Subcutaneous adipose tissue (tissue), 4 donors: ENCODE results near the gene FGA. TPM values are rescaled to one million over a fixed set of nuclear protein-coding genes. Genes with fewer than 3 reads are reported as not detected.

ENCODE experiments used
- CTCF ChIP-seq: fragments of 450-650 bp; IDR thresholded peaks from one replicate; pipeline ENCODE4 v1.5.1; 2016; ENCODE audit warnings: low read depth, mild to moderate bottlenecking, control low read depth, antibody characterized with exemption, moderate library complexity
- total RNA-seq, 4 donors: library from RNA; depleted of rRNA; stranded (reverse); fragments of >200 nt; gene quantifications; one replicate each; pipeline ENCODE4 v1.1.0, GENCODE V29; 2016

The FGA gene
- total RNA-seq, 4 donors from 2014 or later = not detected

DNA sequence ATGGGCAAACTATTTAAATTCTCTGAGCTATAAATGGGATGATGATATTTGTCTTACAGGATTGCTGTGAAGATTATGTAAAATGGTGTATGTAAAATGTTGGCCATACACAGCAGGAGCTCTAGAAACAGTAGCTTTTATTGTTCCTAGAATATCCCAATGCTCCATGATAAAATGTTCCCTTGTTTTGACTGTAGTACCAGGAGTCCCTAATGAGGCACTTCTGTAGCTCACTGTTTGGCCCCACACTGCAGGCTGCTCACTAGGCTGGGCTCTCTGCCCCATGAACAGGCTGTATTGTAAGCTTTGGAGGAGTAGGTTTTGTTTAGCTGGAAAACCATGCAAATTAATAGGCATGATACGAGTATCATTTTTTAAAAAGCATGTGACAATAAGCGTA, 3.3 kb upstream of the FGA start:
- TF ChIP-seq CTCF = no peak

GRCh38 chr4:154591890-154592289, 1.3 kb upstream of the FGA start:
- TF ChIP-seq CTCF = no peak

- TF ChIP-seq CTCF = no peak
Measured at GRCh38 chr4:154589296-154590197, 995 bp downstream of the FGA start.

- TF ChIP-seq CTCF = no peak
Measured at GRCh38 chr4:154588198-154588597, 2.3 kb downstream of the FGA start.

DNA sequence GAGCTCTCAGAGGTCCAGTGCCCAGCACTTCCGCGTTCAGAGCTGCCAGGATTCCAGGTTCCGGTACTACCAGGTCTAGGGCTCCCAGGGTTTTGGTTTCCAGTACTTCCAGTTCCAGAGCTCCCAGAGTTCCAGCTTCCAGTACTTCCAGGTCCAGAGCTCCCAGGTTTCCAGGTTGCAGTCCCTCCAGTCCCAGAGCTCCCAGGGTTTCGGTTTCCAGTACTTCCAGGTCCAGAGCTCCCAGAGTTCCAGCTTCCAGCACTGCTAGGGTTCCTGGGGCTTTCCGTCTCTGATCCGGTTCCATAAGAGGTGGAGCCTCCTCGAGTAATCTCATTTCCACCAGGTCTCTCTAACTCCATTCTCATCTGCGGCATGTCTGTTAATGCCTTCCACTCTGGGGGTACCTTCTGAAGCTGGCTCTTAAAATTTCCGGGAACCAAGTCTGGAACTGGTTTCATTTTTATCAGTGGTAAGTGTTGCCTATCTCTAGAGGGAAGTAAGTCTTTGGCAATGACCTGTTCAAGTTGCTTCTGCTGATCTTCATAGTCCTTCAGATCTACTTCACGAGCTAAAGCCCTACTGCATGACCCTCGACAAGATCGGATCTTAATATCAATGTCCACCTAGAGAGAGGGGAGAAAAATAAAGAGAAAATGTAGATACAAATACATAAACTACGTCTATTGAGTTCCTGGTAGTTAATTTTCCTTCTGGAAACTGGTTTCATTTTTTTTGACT, 4.1 kb downstream of the FGA start:
- no peak for TF ChIP-seq CTCF

DNA sequence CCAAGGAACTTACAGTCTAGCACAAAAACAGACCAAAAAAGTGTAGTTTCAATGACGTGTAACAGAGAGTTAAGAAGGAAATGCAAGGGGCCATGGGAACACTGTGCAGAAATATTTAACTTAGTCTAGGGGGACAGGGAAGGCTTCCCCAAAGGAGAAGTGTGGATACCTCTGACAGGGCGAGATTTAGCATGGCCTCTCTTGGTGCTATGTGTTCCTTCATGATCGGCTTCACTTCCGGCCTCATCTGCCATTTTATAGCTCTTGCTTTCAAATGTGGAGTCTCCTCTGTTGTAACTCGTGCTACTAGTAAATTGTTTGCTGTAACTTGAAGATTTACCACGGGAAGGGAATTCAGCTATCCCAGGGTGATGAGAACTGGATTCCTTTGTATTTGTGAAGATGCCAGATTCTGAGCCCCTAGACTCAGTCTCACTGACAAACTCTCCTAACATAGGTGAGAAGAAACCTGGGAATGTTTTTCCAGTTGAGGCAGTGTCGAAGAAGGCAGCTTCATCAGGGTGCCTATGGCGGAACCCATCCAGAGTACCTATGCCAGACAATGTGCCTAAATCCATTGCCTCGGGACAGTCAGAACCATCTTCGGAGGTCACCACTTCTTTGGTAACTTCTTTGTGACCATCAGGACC, 5.0 kb downstream of the FGA start:
- no peak for TF ChIP-seq CTCF

DNA sequence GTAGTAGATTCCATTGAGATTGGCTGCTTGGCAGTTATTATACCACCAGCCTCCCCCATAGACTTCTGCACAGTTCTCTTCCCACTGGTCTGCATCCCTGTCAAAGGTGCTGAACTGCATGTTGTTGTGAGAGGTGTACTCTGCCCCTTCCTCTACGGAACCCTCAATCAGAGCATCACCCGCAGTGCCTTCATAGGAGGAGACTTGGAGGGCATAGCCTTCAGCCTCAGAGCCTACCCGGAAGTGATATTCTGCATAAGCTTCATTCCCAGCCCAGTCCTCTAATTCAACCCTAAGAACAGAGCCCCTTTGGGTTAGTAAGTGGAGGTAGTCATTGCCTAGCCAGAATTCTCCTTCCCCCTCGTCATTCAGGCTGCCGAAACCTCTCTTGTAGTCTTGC, 6.3 kb downstream of the FGA start:
- no peak for TF ChIP-seq CTCF
